Tibial nerve (tissue), 4 donors: ENCODE measurements around the gene TMEM217. TPM values are rescaled to one million over a fixed set of nuclear protein-coding genes. Genes with fewer than 3 reads are reported as not detected.
A peak's percentile ranks its signal among the peaks of the same experiment; 100 is the strongest.

Experiments used
- DNase-seq, 2 donors: peaks; one replicate each; pipeline ENCODE4 v3.0.0-alpha.2; 2019; ENCODE audit warnings: low spot score in 2 of 2
- H3K27ac ChIP-seq, 4 donors: fragments of 200-600 bp; sonication (generic) in 3 of 4; one replicate each; pipeline ENCODE4 v1.5.1; 2017 to 2019; ENCODE audit warnings: mild to moderate bottlenecking in 1 of 4
- H3K27me3 ChIP-seq, 2 donors: fragments of 200-600 bp; sonication (generic) in 1 of 2; one replicate each; pipeline versions ENCODE4 v1.5.1 to v1.6.0; 2017 to 2019
- H3K36me3 ChIP-seq, 3 donors: fragments of 200-600 bp; sonication (generic); one replicate each; pipeline ENCODE4 v1.5.1; 2018 to 2019
- H3K4me1 ChIP-seq, 4 donors: fragments of 200-600 bp; sonication (generic) in 3 of 4; one replicate each; pipeline ENCODE4 v1.5.1; 2017 to 2019
- H3K4me3 ChIP-seq, 4 donors: fragments of 200-600 bp; sonication (generic) in 3 of 4; one replicate each; pipeline ENCODE4 v1.5.1; 2017 to 2019; ENCODE audit warnings: mild to moderate bottlenecking in 1 of 4, moderate library complexity in 1 of 4
- H3K9me3 ChIP-seq, 4 donors: fragments of 200-600 bp; sonication (generic) in 3 of 4; one replicate each; pipeline ENCODE4 v1.5.1; 2017 to 2019
- EP300 ChIP-seq, 2 donors: sonication (generic); formaldehyde crosslinking; IDR thresholded peaks; one replicate each; pipeline ENCODE4 v1.6.1; 2017; ENCODE audit warnings: antibody characterized with exemption in 2 of 2, mild to moderate bottlenecking in 1 of 2
- POLR2A ChIP-seq, 2 donors: fragments of 450-650 bp; IDR thresholded peaks; one replicate each; pipeline ENCODE4 v1.6.1; 2017; ENCODE audit warnings: antibody characterized with exemption in 2 of 2, mild to moderate bottlenecking in 2 of 2, moderate library complexity in 2 of 2
- WGBS, 2 donors: methylation state at CpG; one replicate each; pipeline ENCODE4 v1.1.5; 2018; 5-methylcytosine and 5-hydroxymethylcytosine counted together
- total RNA-seq, 4 donors: library from RNA; depleted of rRNA; stranded (reverse); fragments of >200 nt; gene quantifications; one replicate each; pipeline ENCODE4 v1.1.0, GENCODE V29; 2016
- TF ChIP-seq, protein P1 (sequence below), 5 experiments: fragments of 200-600 bp in 3 of 5; fragments of 450-650 bp in 2 of 5; sonication (generic) in 3 of 5; IDR thresholded peaks; one replicate each; pipeline ENCODE4 v1.5.1; 2016 to 2019; ENCODE audit warnings: antibody characterized with exemption in 5 of 5, mild to moderate bottlenecking in 3 of 5, moderate library complexity in 2 of 5

Gene TMEM217
- total RNA-seq, 4 donors from 2014 or later = 0.39 to 1.2 TPM; not detected in 2

DNA sequence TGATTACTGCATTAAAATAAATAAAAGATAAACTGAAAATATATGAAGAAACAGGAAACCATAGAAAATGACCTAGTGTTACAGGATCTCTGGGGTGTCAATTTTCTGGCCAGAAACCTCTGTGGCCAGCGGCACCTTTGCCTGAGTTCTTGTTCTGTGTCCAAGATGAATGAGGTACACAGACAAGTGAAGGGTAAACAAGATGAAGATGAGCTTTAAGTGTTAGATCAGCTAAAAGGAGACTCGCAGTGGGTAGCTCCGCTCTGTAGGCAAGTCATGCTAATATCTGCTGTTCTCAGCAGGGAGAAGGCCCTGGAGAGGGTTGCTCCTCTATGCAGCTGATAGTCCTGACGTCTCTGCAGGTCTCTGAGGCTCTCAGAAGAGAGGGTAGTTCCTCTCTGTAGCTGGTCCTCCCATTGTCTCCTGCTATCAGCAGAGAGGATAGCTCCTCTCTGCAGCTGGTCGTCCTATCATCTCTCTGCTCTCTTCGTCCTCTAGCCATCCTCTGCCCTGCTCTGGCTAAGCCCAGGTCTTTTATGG lies 36.3 kb downstream of the TMEM217 start:
- Histone ChIP-seq H3K36me3 (no peaks in the 10 kb centered on the region), H3K4me1 (peaks cover 0 to 14% (median 4%) of the 10 kb centered on the region in 4 donors), H3K27ac (no peak overlapping the region), H3K9me3 (no peaks in the 10 kb centered on the region), H3K4me3 (peak overlapping the region; percentile 34 to 65 (median 44)), H3K27me3 (peaks cover 0 to 7% of the 10 kb centered on the region in 2 donors)
- TF ChIP-seq EP300 (IDR thresholded peaks at IDR 0.05) (no peak), POLR2A (IDR thresholded peaks at IDR 0.05) (no peak)
- TF ChIP-seq, protein P1, sequence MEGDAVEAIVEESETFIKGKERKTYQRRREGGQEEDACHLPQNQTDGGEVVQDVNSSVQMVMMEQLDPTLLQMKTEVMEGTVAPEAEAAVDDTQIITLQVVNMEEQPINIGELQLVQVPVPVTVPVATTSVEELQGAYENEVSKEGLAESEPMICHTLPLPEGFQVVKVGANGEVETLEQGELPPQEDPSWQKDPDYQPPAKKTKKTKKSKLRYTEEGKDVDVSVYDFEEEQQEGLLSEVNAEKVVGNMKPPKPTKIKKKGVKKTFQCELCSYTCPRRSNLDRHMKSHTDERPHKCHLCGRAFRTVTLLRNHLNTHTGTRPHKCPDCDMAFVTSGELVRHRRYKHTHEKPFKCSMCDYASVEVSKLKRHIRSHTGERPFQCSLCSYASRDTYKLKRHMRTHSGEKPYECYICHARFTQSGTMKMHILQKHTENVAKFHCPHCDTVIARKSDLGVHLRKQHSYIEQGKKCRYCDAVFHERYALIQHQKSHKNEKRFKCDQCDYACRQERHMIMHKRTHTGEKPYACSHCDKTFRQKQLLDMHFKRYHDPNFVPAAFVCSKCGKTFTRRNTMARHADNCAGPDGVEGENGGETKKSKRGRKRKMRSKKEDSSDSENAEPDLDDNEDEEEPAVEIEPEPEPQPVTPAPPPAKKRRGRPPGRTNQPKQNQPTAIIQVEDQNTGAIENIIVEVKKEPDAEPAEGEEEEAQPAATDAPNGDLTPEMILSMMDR (IDR thresholded peaks at IDR 0.05) = no peak
- WGBS, 2 donors = 50 to 62% methylated on average over 6 of the region's 6 CpGs
- DNase-seq = no peak

DNA sequence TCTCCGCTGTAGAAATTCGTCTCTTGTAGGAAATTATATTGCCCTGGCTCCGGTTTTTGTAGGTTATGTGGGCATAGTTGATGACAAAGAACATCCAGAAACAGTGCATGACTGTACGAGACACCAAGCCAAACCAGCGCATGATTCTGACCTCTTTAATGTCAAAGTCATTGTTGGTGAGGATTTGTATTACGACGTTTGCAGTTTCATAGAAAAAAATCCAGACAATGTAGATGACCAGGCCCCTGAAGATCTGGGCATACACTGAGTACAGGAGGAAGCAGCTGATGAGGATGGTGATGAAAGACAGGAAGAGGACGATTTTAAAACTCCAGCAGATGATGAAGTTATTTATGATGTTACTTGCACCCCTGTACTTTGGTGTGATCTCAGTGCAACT lies 39.4 kb downstream of the TMEM217 start:
- H3K36me3 ChIP-seq = no peaks in the 10 kb centered on the region
- H3K4me1 ChIP-seq = peaks cover 0 to 14% (median 4%) of the 10 kb centered on the region in 4 donors
- peaks cover 0 to 7% of the 10 kb centered on the region in 2 donors for H3K27me3 ChIP-seq
- no peak for TF ChIP-seq EP300 (IDR thresholded peaks at IDR 0.05)
- TF ChIP-seq, protein P1 (IDR thresholded peaks at IDR 0.05) = no peak
- no peak for TF ChIP-seq POLR2A (IDR thresholded peaks at IDR 0.05)
- H3K4me3 ChIP-seq = no peak overlapping the region
- no peaks in the 10 kb centered on the region for H3K9me3 ChIP-seq
- DNase-seq = no peak
- no peak overlapping the region for H3K27ac ChIP-seq
- 80 to 81% methylated on average over 8 of the region's 8 CpGs for WGBS, 2 donors

- H3K27me3 ChIP-seq = peaks cover 0 to 7% of the 10 kb centered on the region in 2 donors
These were observed 39.9 kb downstream of the TMEM217 start for GRCh38 chr6:37218061-37218460.

GRCh38 chr6:37212268-37212667 lies 45.7 kb downstream of the TMEM217 start:
- Histone ChIP-seq H3K4me1 (peaks cover 0 to 9% (median 0%) of the 10 kb centered on the region in 4 donors), H3K9me3 (no peaks in the 10 kb centered on the region)
- 83 to 87% methylated on average over 9 of the region's 9 CpGs for WGBS, 2 donors

More at GRCh38 chr6:37218061-37218460, 39.9 kb downstream of the TMEM217 start:
- H3K4me3 ChIP-seq = no peak overlapping the region
- no peak for DNase-seq
- no peaks in the 10 kb centered on the region for H3K9me3 ChIP-seq
- H3K36me3 ChIP-seq = no peaks in the 10 kb centered on the region
- peaks cover 0 to 14% (median 4%) of the 10 kb centered on the region in 4 donors for H3K4me1 ChIP-seq
- H3K27ac ChIP-seq = no peak overlapping the region
- TF ChIP-seq POLR2A (IDR thresholded peaks at IDR 0.05) (no peak), EP300 (IDR thresholded peaks at IDR 0.05) (no peak)
- TF ChIP-seq, protein P1 (IDR thresholded peaks at IDR 0.05) = no peak
- WGBS, 2 donors = 88 to 94% methylated on average over 6 of the region's 6 CpGs

GRCh38 chr6:37210313-37210968 lies 47.5 kb downstream of the TMEM217 start:
- TF ChIP-seq, protein P1 (IDR thresholded peaks at IDR 0.05) = peak; percentile 87 to 93 (median 90)
- TF ChIP-seq POLR2A (IDR thresholded peaks at IDR 0.05) = no peak
- peak in 1 of 2 donors; percentile 18 for TF ChIP-seq EP300 (IDR thresholded peaks at IDR 0.05)
- peaks cover 0 to 9% (median 0%) of the 10 kb centered on the region in 4 donors for H3K4me1 ChIP-seq
- H3K27me3 ChIP-seq = no peaks in the 10 kb centered on the region
- H3K9me3 ChIP-seq = no peaks in the 10 kb centered on the region
- H3K36me3 ChIP-seq = no peaks in the 10 kb centered on the region
- 52 to 56% methylated on average over 7 of the region's 7 CpGs for WGBS, 2 donors
- no peak overlapping the region for H3K27ac ChIP-seq
- peak; percentile 48 to 91 for DNase-seq
- no peak overlapping the region for H3K4me3 ChIP-seq

More at GRCh38 chr6:37212268-37212667, 45.7 kb downstream of the TMEM217 start:
- DNase-seq = no peak
- Histone ChIP-seq H3K36me3 (no peaks in the 10 kb centered on the region), H3K27ac (no peak overlapping the region), H3K4me3 (no peak overlapping the region), H3K27me3 (no peaks in the 10 kb centered on the region)
- TF ChIP-seq, protein P1 (IDR thresholded peaks at IDR 0.05) = no peak
